Right renal cortex interstitium (tissue), 3 donors: Measurements from ENCODE around the gene PON1. TPM values are rescaled to one million over a fixed set of nuclear protein-coding genes. Genes with fewer than 3 reads are reported as not detected.

Experiments
- DNase-seq, 3 donors: peaks; one replicate each; pipeline ENCODE4 v3.0.0-alpha.2; 2013; ENCODE audit warnings: low read depth in 3 of 3, low spot score in 2 of 3
- polyA plus RNA-seq, 3 donors: library from polyadenylated mRNA; unstranded; fragments of 120-200 nt; gene quantifications; one replicate each; pipeline ENCODE4 v1.2.1, GENCODE V29; 2013; ENCODE audit not compliant: insufficient read length in 3 of 3

PON1 gene
- polyA plus RNA-seq, 3 donors: 0.55 to 1.2 (median 0.92) TPM

GRCh38 chr7:95261895-95262415 lies 62.4 kb downstream of the PON1 start:
- no peak for DNase-seq

- no peak for DNase-seq
Observed at GRCh38 chr7:95255691-95256090, 68.6 kb downstream of the PON1 start.

GRCh38 chr7:95253986-95254385 lies 70.3 kb downstream of the PON1 start:
- no peak for DNase-seq

GRCh38 chr7:95251966-95252365 lies 72.4 kb downstream of the PON1 start:
- DNase-seq: no peak

GRCh38 chr7:95250571-95250970 lies 73.8 kb downstream of the PON1 start:
- no peak for DNase-seq

Other genes starting within 250 kb of the PON1 start
- 1 to 10 TPM; 1.5 to 1.8 (median 1.8) TPM for gene PON3, start 71.8 kb upstream of the PON1 start, polyA plus RNA-seq
- gene PON2, start 110.5 kb upstream of the PON1 start, polyA plus RNA-seq: 100 to 1,000 TPM; 154 to 181 (median 172) TPM
- under 1 TPM; 0.06 to 0.24 (median 0.15) TPM for gene ASB4, start 161.4 kb upstream of the PON1 start, polyA plus RNA-seq